Gastroesophageal sphincter (tissue), 3 donors: ENCODE measurements around the gene COL11A2.

Experiments used
- POLR2A ChIP-seq, 2 donors: fragments of 450-650 bp; IDR thresholded peaks; one replicate each; pipeline ENCODE4 v1.6.1; 2017; ENCODE audit warnings: antibody characterized with exemption in 2 of 2, mild to moderate bottlenecking in 2 of 2, moderate library complexity in 1 of 2
- POLR2AphosphoS5 ChIP-seq: sonication (generic); formaldehyde crosslinking; IDR thresholded peaks from one replicate; pipeline ENCODE4 v1.6.1; 2017; ENCODE audit warnings: antibody characterized with exemption
- TF ChIP-seq, protein P1 (sequence below), 4 experiments: fragments of 200-600 bp in 2 of 4; fragments of 450-650 bp in 2 of 4; sonication (generic) in 1 of 4; IDR thresholded peaks; one replicate each; pipeline ENCODE4 v1.5.1; 2017 to 2019; ENCODE audit warnings: antibody characterized with exemption in 4 of 4, mild to moderate bottlenecking in 2 of 4, moderate library complexity in 2 of 4

- TF ChIP-seq, protein P1, sequence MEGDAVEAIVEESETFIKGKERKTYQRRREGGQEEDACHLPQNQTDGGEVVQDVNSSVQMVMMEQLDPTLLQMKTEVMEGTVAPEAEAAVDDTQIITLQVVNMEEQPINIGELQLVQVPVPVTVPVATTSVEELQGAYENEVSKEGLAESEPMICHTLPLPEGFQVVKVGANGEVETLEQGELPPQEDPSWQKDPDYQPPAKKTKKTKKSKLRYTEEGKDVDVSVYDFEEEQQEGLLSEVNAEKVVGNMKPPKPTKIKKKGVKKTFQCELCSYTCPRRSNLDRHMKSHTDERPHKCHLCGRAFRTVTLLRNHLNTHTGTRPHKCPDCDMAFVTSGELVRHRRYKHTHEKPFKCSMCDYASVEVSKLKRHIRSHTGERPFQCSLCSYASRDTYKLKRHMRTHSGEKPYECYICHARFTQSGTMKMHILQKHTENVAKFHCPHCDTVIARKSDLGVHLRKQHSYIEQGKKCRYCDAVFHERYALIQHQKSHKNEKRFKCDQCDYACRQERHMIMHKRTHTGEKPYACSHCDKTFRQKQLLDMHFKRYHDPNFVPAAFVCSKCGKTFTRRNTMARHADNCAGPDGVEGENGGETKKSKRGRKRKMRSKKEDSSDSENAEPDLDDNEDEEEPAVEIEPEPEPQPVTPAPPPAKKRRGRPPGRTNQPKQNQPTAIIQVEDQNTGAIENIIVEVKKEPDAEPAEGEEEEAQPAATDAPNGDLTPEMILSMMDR (IDR thresholded peaks at IDR 0.05): no peak
- TF ChIP-seq POLR2A (IDR thresholded peaks at IDR 0.05) (no peak), POLR2AphosphoS5 (peak; percentile 70)
These were observed 31.4 kb downstream of the COL11A2 start for GRCh38 chr6:33160728-33161344.
